ENCODE measurements around the gene HNRNPK.
"Not testable (repeated sequence)": the region's sequence is repeated elsewhere in the genome, so short reads cannot be mapped to it uniquely, and the experiment has no call there.

HNRNPK gene

GRCh38 chr9:83957248-83957513 lies 22.8 kb downstream of the HNRNPK start:
- H3K4me3 ChIP-seq (ENCODE audit: low read depth, low read length), result peak overlapping the region; percentile 76
- TF ChIP-seq CTCF (IDR thresholded peaks at IDR 0.05; ENCODE audit: borderline replicate concordance, insufficient read depth, low read depth, low read length), result no peak

DNA sequence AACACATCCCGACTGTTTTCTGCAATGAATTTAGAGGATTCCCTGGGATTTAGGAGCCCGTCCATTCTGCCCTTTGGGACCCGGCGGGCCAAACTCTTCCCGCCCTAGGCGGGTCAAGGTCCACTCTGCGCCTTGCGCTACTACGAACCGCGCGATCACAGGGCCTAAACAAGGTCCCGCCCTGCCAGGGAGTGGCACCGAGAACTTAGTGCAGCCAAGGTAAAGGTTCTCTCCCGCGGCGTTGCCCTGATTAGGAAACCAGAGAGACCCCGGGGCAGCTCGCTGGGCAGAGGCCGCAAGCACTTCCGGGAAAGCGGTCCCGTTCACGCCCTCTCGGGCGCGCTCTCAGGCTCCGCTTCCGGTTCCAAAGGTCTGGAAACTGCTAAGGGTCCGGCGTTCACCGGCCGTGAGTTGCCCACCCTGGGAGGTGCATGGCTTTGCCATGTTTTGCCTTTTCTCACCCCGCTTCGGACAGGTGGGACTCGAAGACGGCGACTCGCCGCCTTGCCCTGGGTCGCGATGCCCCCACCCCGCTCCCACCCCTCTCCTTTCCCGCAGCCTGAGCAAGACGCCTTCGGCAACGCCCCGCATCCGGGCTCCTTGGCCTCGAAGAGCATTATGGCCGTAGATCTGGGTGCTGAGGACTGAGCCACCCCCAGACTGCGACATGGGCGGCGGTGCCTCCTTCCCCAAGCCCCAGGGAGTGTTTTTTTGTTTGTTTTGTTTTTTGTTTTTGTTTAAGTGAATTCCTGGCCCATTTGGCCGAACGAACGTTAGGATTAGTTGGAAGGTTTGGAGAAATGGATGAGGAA lies 23.4 kb downstream of the HNRNPK start:
- H3K4me3 ChIP-seq (ENCODE audit: low read depth, low read length), result peak overlapping the region; percentile 76
- TF ChIP-seq CTCF (IDR thresholded peaks at IDR 0.05; ENCODE audit: borderline replicate concordance, insufficient read depth, low read depth, low read length), result no peak

DNA sequence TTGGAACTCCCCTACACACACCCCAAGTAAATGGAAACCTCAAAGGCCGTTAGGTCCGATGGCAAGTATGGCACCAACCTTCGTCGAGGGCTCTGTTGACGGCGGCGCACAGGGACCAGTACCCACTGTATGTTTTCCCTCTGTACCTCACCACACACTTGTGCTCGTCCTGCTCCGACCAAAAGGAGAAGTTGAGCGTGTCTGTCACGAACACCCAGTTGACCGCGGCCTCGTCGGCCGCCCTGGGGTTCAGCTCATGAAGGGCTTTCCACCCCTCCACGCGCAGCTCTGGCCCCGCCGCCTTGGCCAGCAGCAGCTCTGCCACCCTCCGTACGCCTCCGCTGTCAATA lies 24.0 kb downstream of the HNRNPK start:
- peak overlapping the region; percentile 76 for H3K4me3 ChIP-seq (ENCODE audit: low read depth, low read length)
- TF ChIP-seq CTCF (IDR thresholded peaks at IDR 0.05; ENCODE audit: borderline replicate concordance, insufficient read depth, low read depth, low read length), result no peak

GRCh38 chr9:83948096-83948495 lies 31.9 kb downstream of the HNRNPK start:
- not testable (repeated sequence) for H3K4me3 ChIP-seq (ENCODE audit: low read depth, low read length)

DNA sequence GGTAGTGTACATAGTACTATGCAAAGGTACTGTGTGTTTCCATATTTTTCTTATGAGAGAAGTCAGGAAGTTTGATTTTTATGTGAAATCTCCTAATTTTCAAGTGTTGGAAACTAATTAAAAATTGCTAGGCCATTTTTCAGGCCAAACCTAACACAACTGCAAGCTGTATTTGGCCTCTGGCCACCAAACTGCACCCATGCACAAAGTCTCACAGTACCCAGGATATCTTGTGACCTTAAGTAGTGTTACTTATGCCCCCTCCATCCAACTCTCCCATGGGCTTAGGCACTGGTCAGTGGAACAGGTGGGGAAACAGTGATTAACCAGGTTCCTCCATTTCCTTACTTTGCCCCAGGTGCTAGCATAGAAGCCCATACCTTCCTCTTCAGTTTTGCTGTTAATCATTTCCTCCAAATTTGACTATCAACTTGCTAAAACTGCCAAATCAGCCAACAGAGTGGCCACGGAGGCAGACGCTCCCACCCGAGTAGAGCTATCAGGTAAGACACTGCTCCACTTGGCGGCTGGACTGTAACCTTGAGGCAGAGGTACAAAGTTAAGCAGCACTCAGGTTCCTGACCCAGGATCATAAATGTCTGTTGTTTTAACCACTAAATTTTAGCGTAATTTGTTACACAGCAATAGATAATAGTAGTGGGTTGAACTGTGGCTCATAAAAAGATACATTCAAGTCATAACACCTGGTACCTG lies 39.3 kb downstream of the HNRNPK start:
- no peak for TF ChIP-seq CTCF (IDR thresholded peaks at IDR 0.05; ENCODE audit: borderline replicate concordance, insufficient read depth, low read depth, low read length)
- H3K4me3 ChIP-seq (ENCODE audit: low read depth, low read length), result no peak overlapping the region

DNA sequence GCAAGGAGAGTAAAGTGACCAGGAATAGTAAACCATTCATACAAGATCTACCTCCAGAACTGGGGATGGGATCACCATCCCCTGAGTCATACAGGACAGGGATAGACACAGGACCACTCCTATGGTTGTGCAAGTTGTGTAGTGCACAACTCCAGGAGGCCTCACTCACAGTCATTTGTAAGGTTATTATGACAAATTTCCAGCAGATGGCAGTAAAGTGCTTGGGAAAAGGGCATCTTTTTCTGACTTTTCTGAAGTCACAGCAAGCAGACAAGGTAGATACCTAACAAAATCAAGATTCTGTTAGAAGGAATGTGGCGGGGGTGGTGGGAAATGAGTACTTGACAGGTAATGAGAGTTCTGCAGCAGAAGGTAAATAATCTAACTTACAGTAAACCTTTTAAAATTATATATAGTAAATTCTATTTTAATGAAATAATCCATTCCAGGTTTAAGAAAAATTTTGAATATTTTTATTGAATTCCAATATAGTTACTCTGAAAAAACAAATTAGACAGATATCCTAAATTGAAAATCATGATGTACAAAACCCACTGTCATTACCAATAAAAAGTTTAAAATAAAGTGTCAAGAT lies 42.1 kb downstream of the HNRNPK start:
- no peak overlapping the region for H3K4me3 ChIP-seq (ENCODE audit: low read depth, low read length)
- peak; percentile 46; the same call in 1 of the 2 replicates for TF ChIP-seq CTCF (IDR thresholded peaks at IDR 0.05; ENCODE audit: borderline replicate concordance, insufficient read depth, low read depth, low read length)

GRCh38 chr9:83936523-83936922 lies 43.5 kb downstream of the HNRNPK start:
- no peak overlapping the region for H3K4me3 ChIP-seq (ENCODE audit: low read depth, low read length)
- TF ChIP-seq CTCF (IDR thresholded peaks at IDR 0.05; ENCODE audit: borderline replicate concordance, insufficient read depth, low read depth, low read length), result no peak

Data from GM12875 (cell line).